ENCODE results near the gene MRPL40. TPM values are rescaled to one million over a fixed set of nuclear protein-coding genes. Genes with fewer than 3 reads are reported as not detected.

MRPL40 gene
- total RNA-seq, 1 experiment from 2014 or later, result 40.1 TPM

- BruUV-seq (replicated peaks), result no TSS peak
Measured at GRCh38 chr22:19406846-19407245, 25.5 kb upstream of the MRPL40 start.

More at GRCh38 chr22:19406846-19407245, 25.5 kb upstream of the MRPL40 start:
- Histone ChIP-seq H3K4me3 (replicated peaks in 1 of 2; ENCODE audit: low read depth in 1 of 2, low read length in 2 of 2) (no peak overlapping the region), H3K4me1 (ENCODE audit: control insufficient read depth in 1 of 2, insufficient read depth in 2 of 2, low read length in 2 of 2) (peaks cover 0 to 10% of the 10 kb centered on the region in 2 experiments; a peak in 2 of 4 replicates), H3K9ac (ENCODE audit: low read length) (no peak overlapping the region), H3K9me3 (ENCODE audit: control insufficient read depth in 1 of 2, insufficient read depth in 1 of 2, low read depth in 1 of 2, low read length in 2 of 2) (no peaks in the 10 kb centered on the region), H3K79me2 (ENCODE audit: insufficient read depth, low read length) (peaks cover 21% of the 10 kb centered on the region), H3K27ac (ENCODE audit: low read depth, low read length) (no peak overlapping the region), H3K27me3 (ENCODE audit: insufficient read depth, low read length) (no peaks in the 10 kb centered on the region), H2AFZ (ENCODE audit: low read depth, low read length, poor library complexity, severe bottlenecking) (no peak overlapping the region), H3K9me2 (ENCODE audit: insufficient read depth) (no peaks in the 10 kb centered on the region), H4K20me1 (ENCODE audit: insufficient read depth) (no peaks in the 10 kb centered on the region), H3K36me3 (ENCODE audit: control insufficient read depth in 1 of 2, insufficient read depth in 2 of 2, low read length in 2 of 2) (peaks cover 31 to 32% of the 10 kb centered on the region in 2 experiments; a peak in 3 of 4 replicates), H3K4me2 (ENCODE audit: low read length) (no peak overlapping the region)
- intact Hi-C loops (cut with micrococcal nuclease), result no loop called here
- ChIA-PET RAD21 (ENCODE audit: low non-redundant PET in 1 of 2, low total read pairs in 2 of 2, uncharacterized antibody in 2 of 2, unreplicated experiment in 2 of 2) (no interaction called here), CTCF (no interaction called here), POLR2A (no interaction called here)
- ATAC-seq (no peak), DNase-seq (ENCODE audit: low read depth, low spot score) (no peak)
- TF ChIP-seq REST (IDR thresholded peaks at IDR 0.05; ENCODE audit: low read depth) (no peak), SRF (IDR thresholded peaks at IDR 0.05; ENCODE audit: low read depth) (no peak), EGR1 (IDR thresholded peaks at IDR 0.05; ENCODE audit: low read depth) (no peak), ATF3 (IDR thresholded peaks at IDR 0.05) (no peak), POLR2AphosphoS5 (IDR thresholded peaks at IDR 0.05; ENCODE audit: low read depth, low read length) (no peak), TCF7L2 (IDR thresholded peaks at IDR 0.05; ENCODE audit: borderline replicate concordance, extremely low read depth, insufficient read depth, insufficient read length) (no peak), YY1 (IDR thresholded peaks at IDR 0.05; ENCODE audit: extremely low read depth, insufficient replicate concordance, low read depth, low read length) (no peak), CEBPB (IDR thresholded peaks at IDR 0.05; ENCODE audit: low read depth) (no peak), ZNF274 (IDR thresholded peaks at IDR 0.05; ENCODE audit: low read depth, low read length) (no peak), POLR2A (IDR thresholded peaks at IDR 0.05; ENCODE audit: borderline replicate concordance, extremely low read depth, insufficient read depth, insufficient read length) (no peak)
